MCF 10A (cell line): ENCODE data around the gene ADGRF1. TPM values are rescaled to one million over a fixed set of nuclear protein-coding genes. Genes with fewer than 3 reads are reported as not detected.

Experiments used
- BruUV-seq: library from RNA; stranded (reverse); fragments of 400-500 nt; replicated peaks from 2 replicates; lab custom pipeline; 2021; lab: Mats Ljungman, UMichigan
- CTCF ChIA-PET: fragments of 300-600 bp; sonication (Branson Sonifier 250); formaldehyde crosslinking; extraction: SDS; loops from one replicate; lab custom pipeline; 2021; ENCODE audit warnings: antibody characterized with exemption, inconsistent platforms; lab: Yijun Ruan, JAX
- POLR2A ChIA-PET: fragments of 300-600, 350-650 bp; sonication (Branson Sonifier 250); formaldehyde crosslinking; extraction: SDS; loops from one replicate; lab custom pipeline; 2020; ENCODE audit warnings: antibody characterized with exemption, inconsistent platforms; lab: Yijun Ruan, JAX
- DNase-seq: peaks from one replicate; pipeline ENCODE4 v3.0.0-alpha.2; 2018; ENCODE audit not compliant: unreplicated experiment
- H3K27ac Mint-ChIP-seq: one replicate; pipeline ENCODE4 v1.8.0; 2022; ENCODE audit warnings: mild to moderate bottlenecking, low read depth, mixed read lengths; ENCODE audit not compliant: unreplicated experiment
- H3K27me3 Mint-ChIP-seq: one replicate; pipeline ENCODE4 v1.8.0; 2022; ENCODE audit warnings: mixed read lengths; ENCODE audit not compliant: insufficient read depth, unreplicated experiment
- H3K36me3 Mint-ChIP-seq: one replicate; pipeline ENCODE4 v1.8.0; 2022; ENCODE audit warnings: mild to moderate bottlenecking, moderate library complexity, mixed read lengths; ENCODE audit not compliant: insufficient read depth, unreplicated experiment
- H3K4me1 Mint-ChIP-seq: one replicate; pipeline ENCODE4 v1.8.0; 2022; ENCODE audit warnings: mixed read lengths; ENCODE audit not compliant: insufficient read depth, unreplicated experiment
- H3K4me3 Mint-ChIP-seq: one replicate; pipeline ENCODE4 v1.8.0; 2022; ENCODE audit warnings: mild to moderate bottlenecking, moderate library complexity, mixed read lengths; ENCODE audit not compliant: unreplicated experiment
- H3K9me3 Mint-ChIP-seq: one replicate; pipeline ENCODE4 v1.8.0; 2022; ENCODE audit warnings: mixed read lengths; ENCODE audit not compliant: unreplicated experiment
- CTCF ChIP-seq: fragments of 200-600 bp; IDR thresholded peaks from one replicate; pipeline ENCODE4 v1.8.0; 2022; ENCODE audit warnings: antibody characterized with exemption, mild to moderate bottlenecking; ENCODE audit not compliant: unreplicated experiment
- intact Hi-C: fragments of 100-400 bp; cut with micrococcal nuclease; formaldehyde crosslinking; loops from 2 replicates; pipeline ENCODE4 v1.14.1; 2022
- total RNA-seq: library from RNA; stranded (reverse); gene quantifications from 2 replicates; pipeline ENCODE4 v1.2.3, GENCODE V29; 2022

ADGRF1 gene
- total RNA-seq, 1 experiment from 2014 or later, result 3.5 TPM

DNA sequence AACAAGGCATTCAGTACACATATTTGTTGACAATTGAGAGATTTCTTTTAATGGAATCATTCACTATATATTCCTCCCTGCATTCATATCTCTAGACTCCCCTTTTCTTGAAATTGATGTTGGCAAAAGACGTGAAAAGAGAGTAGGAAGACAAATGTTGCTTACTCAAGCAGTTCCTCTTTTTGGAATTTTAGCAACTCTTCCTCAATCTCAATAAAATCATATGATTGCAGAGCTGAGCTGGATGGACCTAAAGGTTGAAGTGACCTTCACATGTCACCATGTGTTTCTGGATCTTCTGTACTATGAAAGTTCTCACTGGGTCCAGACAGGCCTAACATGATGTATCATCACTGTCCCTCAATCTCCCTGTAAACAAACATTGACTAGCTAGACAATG, 18.6 kb downstream of the ADGRF1 start:
- CTCF ChIA-PET, result interaction anchor here (0.5 to 0.9 kb wide), 4 partner anchors 9 to 90 kb away, joined by 3 read pairs; no protein-coding TSS in a partner anchor
- H3K36me3 Mint-ChIP-seq, result peaks cover 5% of the 10 kb centered on the region

GRCh38 chr6:47022191-47022590, 19.9 kb downstream of the ADGRF1 start:
- CTCF ChIA-PET, result no interaction called here

More for the DNA sequence above, 18.6 kb downstream of the ADGRF1 start:
- H3K9me3 Mint-ChIP-seq, result no peaks in the 10 kb centered on the region
- H3K4me3 Mint-ChIP-seq, result no peak overlapping the region
- intact Hi-C loops, result no loop called here
- no peak for TF ChIP-seq CTCF
- no peak for DNase-seq
- POLR2A ChIA-PET, result interaction anchor here (1.5 kb wide), 1 partner anchor 11 kb away, joined by 4 read pairs; no protein-coding TSS in a partner anchor
- H3K27ac Mint-ChIP-seq, result no peak overlapping the region
- H3K4me1 Mint-ChIP-seq, result no peaks in the 10 kb centered on the region
- BruUV-seq, result no TSS peak
- H3K27me3 Mint-ChIP-seq, result no peaks in the 10 kb centered on the region

DNA sequence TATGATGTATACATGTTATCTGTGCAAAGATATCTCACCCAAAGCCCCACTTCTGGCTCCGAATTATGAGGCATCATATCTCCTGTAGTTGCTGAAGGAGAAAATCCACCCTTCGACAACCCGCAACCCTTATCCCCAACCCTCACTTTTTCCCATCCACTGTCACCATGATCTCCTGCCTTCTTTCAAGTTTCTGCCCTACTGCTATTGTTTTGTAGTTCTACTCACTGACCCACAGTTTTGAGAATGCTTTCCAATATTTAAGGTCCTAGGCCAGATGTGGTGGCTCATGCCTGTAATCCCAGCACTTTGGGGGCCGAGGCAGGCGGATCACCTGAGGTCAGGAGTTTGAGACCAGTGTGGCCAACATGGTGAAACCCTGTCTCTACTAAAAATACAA, 22.2 kb downstream of the ADGRF1 start:
- no TSS peak for BruUV-seq
- H3K4me3 Mint-ChIP-seq, result no peak overlapping the region
- no peak for DNase-seq
- intact Hi-C loops, result no loop called here
- H3K36me3 Mint-ChIP-seq, result peaks cover 5% of the 10 kb centered on the region
- no peak overlapping the region for H3K27ac Mint-ChIP-seq
- no peaks in the 10 kb centered on the region for H3K4me1 Mint-ChIP-seq
- no peak for TF ChIP-seq CTCF
- no peaks in the 10 kb centered on the region for H3K9me3 Mint-ChIP-seq
- H3K27me3 Mint-ChIP-seq, result no peaks in the 10 kb centered on the region
- ChIA-PET POLR2A (interaction anchor here (1.6 kb wide), 1 partner anchor 15 kb away, joined by 3 read pairs; no protein-coding TSS in a partner anchor), CTCF (no interaction called here)

More at GRCh38 chr6:47022191-47022590, 19.9 kb downstream of the ADGRF1 start:
- H3K27me3 Mint-ChIP-seq, result no peaks in the 10 kb centered on the region
- H3K4me3 Mint-ChIP-seq, result no peak overlapping the region
- no peak for DNase-seq
- intact Hi-C loops, result no loop called here
- POLR2A ChIA-PET, result no interaction called here
- H3K27ac Mint-ChIP-seq, result no peak overlapping the region
- no peaks in the 10 kb centered on the region for H3K4me1 Mint-ChIP-seq
- peaks cover 5% of the 10 kb centered on the region for H3K36me3 Mint-ChIP-seq
- no peak for TF ChIP-seq CTCF
- H3K9me3 Mint-ChIP-seq, result no peaks in the 10 kb centered on the region
- no TSS peak for BruUV-seq

DNA sequence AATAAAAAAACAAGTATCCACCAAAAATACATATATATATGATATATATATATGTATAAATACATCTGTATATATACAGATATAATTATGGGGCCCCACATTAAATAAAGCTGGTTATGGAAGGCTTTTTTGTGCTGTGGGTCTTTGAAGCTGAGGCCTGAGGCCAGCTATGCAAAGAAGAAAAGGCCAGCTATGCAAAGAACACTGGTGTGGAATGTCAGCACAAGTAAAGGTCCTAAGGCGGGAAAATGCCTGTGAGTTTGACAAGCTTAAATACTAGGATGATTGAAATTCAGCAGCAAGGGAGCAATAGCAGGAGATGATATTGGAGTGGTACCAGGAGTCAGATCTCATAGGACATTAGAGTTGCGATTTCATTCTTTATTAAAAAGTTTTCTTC, 25.2 kb downstream of the ADGRF1 start:
- ChIA-PET CTCF (interaction anchor here (1.2 to 1.8 kb wide), 2 partner anchors 16 to 27 kb away, joined by 6 read pairs; no protein-coding TSS in a partner anchor), POLR2A (interaction anchor here (0.9 to 2.4 kb wide), 3 partner anchors 10 to 18 kb away, joined by 3 to 10 read pairs (median 4); no protein-coding TSS in a partner anchor)
- H3K4me1 Mint-ChIP-seq, result no peaks in the 10 kb centered on the region
- no peak for DNase-seq
- H3K27me3 Mint-ChIP-seq, result no peaks in the 10 kb centered on the region
- no TSS peak for BruUV-seq
- intact Hi-C loops, result no loop called here
- H3K4me3 Mint-ChIP-seq, result no peak overlapping the region
- no peak overlapping the region for H3K27ac Mint-ChIP-seq
- H3K36me3 Mint-ChIP-seq, result no peaks in the 10 kb centered on the region
- peaks cover 7% of the 10 kb centered on the region for H3K9me3 Mint-ChIP-seq
- TF ChIP-seq CTCF, result no peak
